Cardiac muscle cell (in vitro differentiated cells and primary cell): Measurements from ENCODE around the gene GAS2L2. TPM values are rescaled to one million over a fixed set of nuclear protein-coding genes. Genes with fewer than 3 reads are reported as not detected.
A peak's percentile ranks its signal among the peaks of the same experiment; 100 is the strongest.

ENCODE experiments used
- DNase-seq, 2 donors: peaks; one replicate each; pipeline versions ENCODE4 v3.0.0 to v3.0.0-alpha.2; 2010 to 2017; ENCODE audit warnings: low read depth in 1 of 2, low spot score in 1 of 2
- H3K27ac ChIP-seq: fragments of 200-600 bp; sonication (generic); 2 replicates; pipeline ENCODE4 v1.5.1; 2016
- H3K27me3 ChIP-seq: fragments of 200-600 bp; sonication (generic); 2 replicates; pipeline ENCODE4 v1.6.0; 2016; ENCODE audit warnings: control low read depth
- H3K36me3 ChIP-seq: fragments of 200-600 bp; sonication (generic); 2 replicates; pipeline ENCODE4 v1.5.1; 2016; ENCODE audit warnings: control low read depth
- H3K4me1 ChIP-seq: fragments of 200-600 bp; sonication (generic); 2 replicates; pipeline ENCODE4 v1.8.1; 2017; ENCODE audit warnings: low read depth, mild to moderate bottlenecking, mixed run types
- H3K4me3 ChIP-seq: fragments of 200-600 bp; sonication (generic); 2 replicates; pipeline ENCODE4 v1.5.1; 2016; ENCODE audit warnings: mild to moderate bottlenecking
- H3K9me3 ChIP-seq: fragments of 200-600 bp; sonication (generic); 2 replicates; pipeline ENCODE4 v1.5.1; 2017; ENCODE audit warnings: low read depth, mild to moderate bottlenecking, control low read depth
- polyA plus RNA-seq: library from polyadenylated mRNA; unstranded; fragments of >200 nt; fragmentation: Nextera tagmentation; extraction: Ambion mirVana; gene quantifications from 2 replicates; pipeline ENCODE4 v1.2.1, GENCODE V29; 2016
- total RNA-seq: library from RNA; depleted of rRNA; stranded (reverse); fragments of >200 nt; gene quantifications from 2 replicates; pipeline ENCODE4 v1.2.3, GENCODE V29; 2016
- TF ChIP-seq, protein P1 (sequence below): IDR thresholded peaks from 2 replicates; pipeline ENCODE4 v1.5.1; 2012; ENCODE audit warnings: low read depth, mild to moderate bottlenecking, low read length

GAS2L2 gene
- total and polyA plus RNA-seq, 2 experiments from 2014 or later, result 0.11 TPM; not detected in 1

DNA sequence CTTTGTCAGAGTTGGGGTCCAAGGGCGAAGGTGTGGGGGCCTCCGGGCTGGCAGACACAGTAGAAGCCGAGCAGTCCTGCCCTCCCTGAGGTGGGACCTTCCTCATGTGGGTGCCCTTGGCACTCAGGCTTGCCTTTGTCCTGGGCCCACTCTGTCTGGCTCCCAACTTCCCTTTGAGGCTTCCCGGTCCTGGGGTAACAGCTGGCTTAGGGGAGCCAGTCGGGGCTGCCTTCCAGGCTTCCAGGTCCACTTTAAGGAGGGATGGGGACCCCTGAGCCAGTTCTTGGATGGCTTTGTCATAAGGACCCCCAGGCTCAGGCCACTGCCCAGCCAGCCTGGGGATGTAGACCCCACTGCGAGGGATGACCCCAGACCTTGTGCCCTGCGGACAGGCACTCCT lies 7.8 kb downstream of the GAS2L2 start:
- DNase-seq, result no peak
- H3K4me1 ChIP-seq, result no peaks in the 10 kb centered on the region
- no peak overlapping the region for H3K4me3 ChIP-seq
- H3K27me3 ChIP-seq, result no peaks in the 10 kb centered on the region
- no peak overlapping the region for H3K27ac ChIP-seq
- TF ChIP-seq, protein P1, sequence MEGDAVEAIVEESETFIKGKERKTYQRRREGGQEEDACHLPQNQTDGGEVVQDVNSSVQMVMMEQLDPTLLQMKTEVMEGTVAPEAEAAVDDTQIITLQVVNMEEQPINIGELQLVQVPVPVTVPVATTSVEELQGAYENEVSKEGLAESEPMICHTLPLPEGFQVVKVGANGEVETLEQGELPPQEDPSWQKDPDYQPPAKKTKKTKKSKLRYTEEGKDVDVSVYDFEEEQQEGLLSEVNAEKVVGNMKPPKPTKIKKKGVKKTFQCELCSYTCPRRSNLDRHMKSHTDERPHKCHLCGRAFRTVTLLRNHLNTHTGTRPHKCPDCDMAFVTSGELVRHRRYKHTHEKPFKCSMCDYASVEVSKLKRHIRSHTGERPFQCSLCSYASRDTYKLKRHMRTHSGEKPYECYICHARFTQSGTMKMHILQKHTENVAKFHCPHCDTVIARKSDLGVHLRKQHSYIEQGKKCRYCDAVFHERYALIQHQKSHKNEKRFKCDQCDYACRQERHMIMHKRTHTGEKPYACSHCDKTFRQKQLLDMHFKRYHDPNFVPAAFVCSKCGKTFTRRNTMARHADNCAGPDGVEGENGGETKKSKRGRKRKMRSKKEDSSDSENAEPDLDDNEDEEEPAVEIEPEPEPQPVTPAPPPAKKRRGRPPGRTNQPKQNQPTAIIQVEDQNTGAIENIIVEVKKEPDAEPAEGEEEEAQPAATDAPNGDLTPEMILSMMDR, result no peak
- H3K36me3 ChIP-seq, result no peaks in the 10 kb centered on the region
- H3K9me3 ChIP-seq, result no peaks in the 10 kb centered on the region

DNA sequence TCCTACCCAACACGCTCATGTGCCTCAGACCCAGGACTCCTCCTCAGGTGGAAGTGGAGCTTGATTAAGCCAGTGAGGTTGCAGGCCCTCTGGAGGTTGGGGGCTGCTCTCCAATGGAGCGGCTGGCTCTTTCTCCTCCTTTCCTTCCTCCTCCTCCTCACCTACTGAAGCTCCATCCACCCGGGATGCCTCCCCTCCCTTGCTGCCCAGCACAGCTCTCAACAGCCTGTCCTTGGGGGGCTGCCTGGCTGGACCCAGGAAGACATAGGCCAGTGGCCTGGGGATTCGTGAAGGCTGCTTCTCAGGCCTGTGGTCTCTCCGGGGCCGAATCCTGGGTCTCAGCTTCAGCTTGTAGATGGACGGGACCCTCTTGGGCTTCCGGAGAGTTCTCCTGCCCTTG lies 8.2 kb downstream of the GAS2L2 start:
- Histone ChIP-seq H3K9me3 (no peaks in the 10 kb centered on the region), H3K36me3 (no peaks in the 10 kb centered on the region), H3K4me1 (no peaks in the 10 kb centered on the region), H3K27ac (no peak overlapping the region), H3K4me3 (no peak overlapping the region), H3K27me3 (no peaks in the 10 kb centered on the region)
- TF ChIP-seq, protein P1, result no peak
- no peak for DNase-seq

DNA sequence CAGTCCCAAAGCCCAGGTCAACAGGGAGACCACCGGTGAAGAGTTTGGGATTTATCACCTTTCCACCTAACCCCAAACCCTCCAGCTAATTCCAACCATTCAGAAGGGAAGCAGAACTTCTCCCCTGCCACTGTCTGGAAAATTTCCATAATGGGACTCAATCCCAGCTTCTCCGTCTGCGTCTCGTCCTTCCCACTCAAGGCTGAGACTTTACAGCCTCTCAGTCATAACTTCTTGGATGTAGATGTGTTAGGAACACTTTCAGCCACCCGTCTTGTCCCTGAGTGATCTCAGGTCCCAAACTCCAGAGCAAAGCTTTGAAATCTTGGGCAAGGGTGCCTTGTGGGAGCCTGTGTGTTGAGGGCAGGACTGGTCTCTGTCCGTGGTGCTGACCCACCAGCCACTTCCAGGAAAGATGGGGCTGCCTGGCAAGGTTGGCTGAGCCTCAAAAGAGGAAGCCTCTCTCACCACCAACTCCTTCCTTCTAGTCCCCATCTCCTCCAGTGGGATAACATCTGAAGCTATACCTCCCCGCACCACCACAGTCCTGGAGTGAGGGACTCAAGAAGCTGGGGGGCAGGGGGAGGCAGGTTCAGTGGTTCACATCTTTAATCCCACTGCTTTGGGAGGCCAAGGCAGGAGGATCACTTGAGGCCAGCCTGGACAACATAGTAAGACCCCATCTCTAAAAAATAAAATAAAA lies 9.3 kb downstream of the GAS2L2 start:
- Histone ChIP-seq H3K4me3 (no peak overlapping the region), H3K9me3 (no peaks in the 10 kb centered on the region), H3K36me3 (no peaks in the 10 kb centered on the region), H3K27ac (no peak overlapping the region), H3K4me1 (no peaks in the 10 kb centered on the region), H3K27me3 (no peaks in the 10 kb centered on the region)
- peak; percentile 65 to 72 for DNase-seq
- TF ChIP-seq, protein P1, result no peak

DNA sequence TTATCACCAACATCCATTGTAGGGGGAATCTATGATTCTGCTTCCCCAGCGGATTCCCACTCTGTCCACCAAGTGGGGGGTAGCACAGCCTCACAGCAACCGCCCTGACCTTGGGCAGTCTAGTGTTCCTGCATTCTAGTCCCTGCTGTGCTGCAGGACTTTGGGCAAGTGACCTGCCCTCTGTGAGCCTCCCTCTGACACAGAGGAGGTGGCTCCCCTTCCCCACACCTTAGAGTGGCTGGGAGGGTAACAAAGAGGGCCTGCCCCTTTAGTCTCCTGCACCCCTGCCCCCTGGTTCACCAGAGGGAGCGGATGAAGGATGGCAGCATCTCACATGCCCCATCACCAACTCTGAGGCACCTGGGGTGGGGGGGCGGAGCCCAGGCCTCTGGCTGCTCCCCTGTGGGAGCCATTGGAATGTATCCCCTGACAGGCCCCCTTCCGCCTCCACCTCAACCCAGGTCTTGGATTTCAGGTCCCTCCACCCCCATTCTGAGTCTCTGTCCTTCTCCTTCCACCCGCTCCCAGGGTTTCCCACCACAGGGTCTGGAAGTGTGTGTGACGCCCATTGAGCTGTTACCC lies 10.1 kb downstream of the GAS2L2 start:
- no peaks in the 10 kb centered on the region for H3K9me3 ChIP-seq
- TF ChIP-seq, protein P1, result no peak
- H3K27ac ChIP-seq, result no peak overlapping the region
- no peaks in the 10 kb centered on the region for H3K36me3 ChIP-seq
- H3K4me3 ChIP-seq, result no peak overlapping the region
- no peaks in the 10 kb centered on the region for H3K4me1 ChIP-seq
- DNase-seq, result no peak
- H3K27me3 ChIP-seq, result no peaks in the 10 kb centered on the region

DNA sequence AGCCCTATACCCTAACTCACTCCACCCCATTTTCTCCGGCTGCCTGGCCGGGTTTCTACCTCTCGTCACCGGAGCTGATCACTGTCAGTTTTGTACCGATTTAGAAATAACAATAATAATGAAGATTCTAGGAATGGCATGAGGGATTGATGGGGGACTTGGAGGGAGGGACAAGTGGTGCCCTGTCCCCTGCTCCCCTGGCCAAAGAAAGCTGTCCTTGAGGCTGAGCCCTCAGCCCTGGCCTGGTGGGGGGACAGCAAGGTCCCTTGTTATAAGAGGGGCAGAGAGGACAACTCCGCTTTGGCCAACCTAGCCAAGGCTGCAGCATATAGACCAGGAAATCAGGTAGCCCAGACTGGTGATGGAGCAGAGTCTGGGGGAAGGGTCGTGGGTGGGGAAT lies 10.5 kb downstream of the GAS2L2 start:
- DNase-seq, result no peak
- TF ChIP-seq, protein P1, result no peak
- no peak overlapping the region for H3K4me3 ChIP-seq
- no peak overlapping the region for H3K27ac ChIP-seq
- H3K9me3 ChIP-seq, result no peaks in the 10 kb centered on the region
- H3K36me3 ChIP-seq, result no peaks in the 10 kb centered on the region
- no peaks in the 10 kb centered on the region for H3K4me1 ChIP-seq
- H3K27me3 ChIP-seq, result no peaks in the 10 kb centered on the region
